ENCODE measurements around the gene DDX27. TPM values are rescaled to one million over a fixed set of nuclear protein-coding genes. Genes with fewer than 3 reads are reported as not detected.

DDX27 gene
- total and polyA plus RNA-seq, 2 of the 13 experiments (the other 11 are each of a cell fraction or from before 2014, with no cell fraction given) = 42.6 to 72.8 TPM

- no peak for TF ChIP-seq KLF6 (CRISPR knock-in tag; IDR thresholded peaks at IDR 0.05)
- no peak for TF ChIP-seq ZNF101 (CRISPR knock-in tag; IDR thresholded peaks at IDR 0.05; ENCODE audit: borderline replicate concordance, low read depth)
- peak; percentile 74; the same call in 1 of the 2 replicates for TF ChIP-seq ZSCAN29 (CRISPR knock-in tag; conservative IDR thresholded peaks at IDR 0.05)
- TF ChIP-seq PLRG1 (conservative IDR thresholded peaks at IDR 0.05) = no peak
- TF ChIP-seq AKNA (CRISPR knock-in tag; IDR thresholded peaks at IDR 0.05; ENCODE audit: borderline replicate concordance) = no peak
- no peak for TF ChIP-seq ZNF839 (CRISPR knock-in tag; IDR thresholded peaks at IDR 0.05; ENCODE audit: borderline replicate concordance)
- TF ChIP-seq TEAD3 (CRISPR knock-in tag; optimal IDR thresholded peaks at IDR 0.05; ENCODE audit: borderline replicate concordance) = no peak
- no peak for TF ChIP-seq NFE2L2 (IDR thresholded peaks at IDR 0.05; ENCODE audit: low read length)
- TF ChIP-seq MLXIP (CRISPR knock-in tag; IDR thresholded peaks at IDR 0.05; ENCODE audit: borderline replicate concordance) = no peak
- TF ChIP-seq GATAD1 (CRISPR knock-in tag; IDR thresholded peaks at IDR 0.05) = no peak; the same call in 1 of the 2 replicates
- no peak for TF ChIP-seq ZNF296 (CRISPR knock-in tag; conservative IDR thresholded peaks at IDR 0.05)
- TF ChIP-seq ELF3 (CRISPR knock-in tag; IDR thresholded peaks at IDR 0.05) = peak; percentile 53; the same call in 1 of the 2 replicates
- TF ChIP-seq NCOR1 (IDR thresholded peaks at IDR 0.05; ENCODE audit: borderline replicate concordance, low read length) = no peak
- TF ChIP-seq GATAD2A (CRISPR knock-in tag; IDR thresholded peaks at IDR 0.05) = peak; percentile 53; the same call in 1 of the 2 replicates
- no peak for TF ChIP-seq MAFK (conservative IDR thresholded peaks at IDR 0.05 in 1 of 2, IDR thresholded peaks at IDR 0.05 in 1 of 2; ENCODE audit: low read length in 2 of 2)
- no peak for TF ChIP-seq ZFP36 (IDR thresholded peaks at IDR 0.05; ENCODE audit: borderline replicate concordance, low read depth, low read length, partially characterized antibody)
- TF ChIP-seq ZSCAN31 (CRISPR knock-in tag; IDR thresholded peaks at IDR 0.05; ENCODE audit: low read depth) = no peak
- TF ChIP-seq AFF4 (CRISPR knock-in tag; IDR thresholded peaks at IDR 0.05) = peak; percentile 90
Measured at GRCh38 chr20:49186535-49187329, 32.5 kb upstream of the DDX27 start (continued).
